K562 (cell line): ENCODE data around the gene P3H4. TPM values are rescaled to one million over a fixed set of nuclear protein-coding genes. Genes with fewer than 3 reads are reported as not detected.

ENCODE experiments used
- ARID3A ChIP-seq: IDR thresholded peaks from 2 replicates; pipeline ENCODE4 v1.6.1; 2012; ENCODE audit warnings: low read depth, low read length, improper control_type of control experiment, borderline replicate concordance
- ARNT ChIP-seq, 2 experiments: fragments of 450-650 bp; IDR thresholded peaks; 2 replicates each; pipeline ENCODE4 v1.6.1; 2016; ENCODE audit warnings: mild to moderate bottlenecking in 1 of 2
- CTBP1 ChIP-seq: fragments of 450-650 bp; IDR thresholded peaks from 2 replicates; pipeline ENCODE4 v1.6.1; 2016; ENCODE audit warnings: borderline replicate concordance
- MAFK ChIP-seq: IDR thresholded peaks from 2 replicates; pipeline ENCODE4 v1.6.1; 2011; ENCODE audit warnings: low read length, improper control_type of control experiment
- MTA2 ChIP-seq: fragments of 450-650 bp; IDR thresholded peaks from 2 replicates; pipeline ENCODE4 v1.6.1; 2016; ENCODE audit warnings: low read depth
- PKNOX1 ChIP-seq: fragments of 450-650 bp; IDR thresholded peaks from 2 replicates; pipeline ENCODE4 v1.6.1; 2016
- SPI1 ChIP-seq: IDR thresholded peaks from 2 replicates; pipeline ENCODE4 v1.6.1; 2011; ENCODE audit warnings: low read depth, low read length, control low read depth, borderline replicate concordance
- TBL1XR1 ChIP-seq, 2 experiments: IDR thresholded peaks; 2 replicates each; pipeline ENCODE4 v1.6.1; 2012; ENCODE audit warnings: improper control_type of control experiment in 2 of 2, low read length in 2 of 2, mild to moderate bottlenecking in 1 of 2
- ZNF277 ChIP-seq: fragments of 250-450 bp; sonication (Bioruptor Pico); IDR thresholded peaks from 2 replicates; pipeline ENCODE4 v1.8.0; 2022; ENCODE audit warnings: inconsistent platforms, mild to moderate bottlenecking, moderate library complexity, borderline replicate concordance
- polyA plus RNA-seq, 8 experiments: library from polyadenylated mRNA; depleted of rRNA in 4 of 8; stranded (reverse) in 5 of 8; unstranded in 3 of 8; fragments of >200 nt; fragmentation: Nextera tagmentation in 2 of 8; fragmentation: Illumina TruSeq in 1 of 8; extraction: Ambion mirVana in 2 of 8; extraction: Trizol in 1 of 8; gene quantifications; 2 replicates each; pipeline versions ENCODE4 v1.2.1 to v1.2.3, GENCODE V29; 2011 to 2014; ENCODE audit warnings: inconsistent platforms in 1 of 8, missing spikeins in 1 of 8
- total RNA-seq, 7 experiments: library from RNA; depleted of rRNA in 6 of 7; stranded (reverse); fragments of >200 nt in 6 of 7; fragmentation: Illumina TruSeq in 2 of 7; extraction: Trizol in 2 of 7; gene quantifications; 2 replicates each; pipeline versions ENCODE4 v1.2.1 to v1.2.3, GENCODE V29; 2011 to 2021; ENCODE audit warnings: low replicate concordance in 1 of 7

P3H4 gene
- total and polyA plus RNA-seq, 9 of the 15 experiments (the other 6 are each of a cell fraction or from before 2014, with no cell fraction given), result 0.10 to 3.7 (median 1.0) TPM

- peak in 1 of 2 experiments; percentile 76; a peak in 2 of 4 replicates for TF ChIP-seq TBL1XR1 (IDR thresholded peaks at IDR 0.05; ENCODE audit: low read length in 2 of 2)
- peak in 1 of 2 experiments; percentile 58; a peak in 1 of 4 replicates for TF ChIP-seq ARNT (IDR thresholded peaks at IDR 0.05)
- TF ChIP-seq CTBP1, result peak; percentile 68; the same call in 1 of the 2 replicates
- peak; percentile 72; the same call in 1 of the 2 replicates for TF ChIP-seq SPI1
- TF ChIP-seq ZNF277, result no peak
- 0 out of 2 replicates have a peak, but pooled peaks have one; percentile 4 for TF ChIP-seq MAFK
- TF ChIP-seq ARID3A, result peak; percentile 85
- peak; percentile 43; the same call in 1 of the 2 replicates for TF ChIP-seq PKNOX1
- TF ChIP-seq MTA2, result peak; percentile 50; the same call in 1 of the 2 replicates
- TF ChIP-seq, all 486 proteins: peak for 80
Measured at GRCh38 chr17:41784207-41784744, 27.5 kb downstream of the P3H4 start (continued).
